Measurements from ENCODE around the gene POLRMT.

- TF ChIP-seq CTCF (IDR thresholded peaks at IDR 0.05) (no peak), POLR2A (IDR thresholded peaks at IDR 0.05) (no peak), EP300 (IDR thresholded peaks at IDR 0.05) (no peak)
These were observed 21.9 kb downstream of the POLRMT start for GRCh38 chr19:611481-611868.
